GM12878 (cell line): ENCODE results near the gene ACTG1. TPM values are rescaled to one million over a fixed set of nuclear protein-coding genes. Genes with fewer than 3 reads are reported as not detected.

ENCODE experiments used
- E4F1 ChIP-seq: fragments of 450-650 bp; IDR thresholded peaks from 2 replicates; pipeline ENCODE4 v1.6.1; 2018; ENCODE audit warnings: borderline replicate concordance, mild to moderate bottlenecking; ENCODE audit not compliant: partially characterized antibody
- EED ChIP-seq: sonication (generic); IDR thresholded peaks from 2 replicates; pipeline ENCODE4 v1.6.1; 2016; ENCODE audit warnings: antibody characterized with exemption, low read depth
- ESRRA ChIP-seq: IDR thresholded peaks from 2 replicates; pipeline ENCODE4 v1.6.1; 2012; ENCODE audit warnings: mild to moderate bottlenecking, low read length, improper control_type of control experiment
- ETV6 ChIP-seq, 2 experiments: fragments of 450-650 bp in 1 of 2; IDR thresholded peaks in 1 of 2; conservative IDR thresholded peaks in 1 of 2; 2 replicates each; pipeline ENCODE4 v1.6.1; 2014; ENCODE audit warnings: antibody characterized with exemption in 1 of 2, borderline replicate concordance in 1 of 2, low read depth in 1 of 2, mild to moderate bottlenecking in 1 of 2, moderate library complexity in 1 of 2
- GATAD2B ChIP-seq: fragments of 450-650 bp; conservative IDR thresholded peaks from 2 replicates; pipeline ENCODE4 v1.6.1; 2017; ENCODE audit warnings: low read depth, mild to moderate bottlenecking, moderate library complexity
- IRF3 ChIP-seq: fragments of 450-650 bp; IDR thresholded peaks from 2 replicates; pipeline ENCODE4 v1.6.1; 2014; ENCODE audit warnings: mild to moderate bottlenecking
- IRF4 ChIP-seq: IDR thresholded peaks from 2 replicates; pipeline ENCODE4 v1.6.1; 2011; ENCODE audit warnings: low read depth, low read length
- JUND ChIP-seq: IDR thresholded peaks from 2 replicates; pipeline ENCODE4 v1.6.1; 2012; ENCODE audit warnings: low read depth, mild to moderate bottlenecking, low read length, improper control_type of control experiment, moderate library complexity
- MYC ChIP-seq: IDR thresholded peaks from 2 replicates; pipeline ENCODE4 v1.6.1; 2011; ENCODE audit warnings: mild to moderate bottlenecking, low read length, moderate library complexity, inconsistent platforms; ENCODE audit not compliant: insufficient read depth, insufficient replicate concordance, insufficient read length, severe bottlenecking
- NKRF ChIP-seq: fragments of 450-650 bp; conservative IDR thresholded peaks from 2 replicates; pipeline ENCODE4 v1.6.1; 2017; ENCODE audit warnings: mild to moderate bottlenecking, moderate library complexity
- PRDM15 ChIP-seq: fragments of 450-650 bp; formaldehyde crosslinking; IDR thresholded peaks from 2 replicates; pipeline ENCODE4 v1.4.0; 2020; ENCODE audit warnings: mild to moderate bottlenecking, moderate library complexity
- RB1 ChIP-seq: fragments of 450-650 bp; formaldehyde crosslinking; IDR thresholded peaks from 2 replicates; pipeline ENCODE4 v1.6.1; 2017; ENCODE audit warnings: mild to moderate bottlenecking, borderline replicate concordance
- RCOR1 ChIP-seq: conservative IDR thresholded peaks from 2 replicates; pipeline ENCODE4 v1.6.1; 2012; ENCODE audit warnings: low read depth, low read length, improper control_type of control experiment
- RELA ChIP-seq: fragments of 450-650 bp; IDR thresholded peaks from 2 replicates; pipeline ENCODE4 v1.8.0; 2014; ENCODE audit warnings: borderline replicate concordance; ENCODE audit not compliant: partially characterized antibody
- RUNX3 ChIP-seq: IDR thresholded peaks from 2 replicates; pipeline ENCODE4 v1.6.1; 2012; ENCODE audit warnings: low read length, inconsistent platforms
- SMAD5 ChIP-seq: IDR thresholded peaks from 2 replicates; pipeline ENCODE4 v1.6.1; 2016; ENCODE audit warnings: antibody characterized with exemption, low read depth
- SMC3 ChIP-seq: IDR thresholded peaks from 2 replicates; pipeline ENCODE4 v1.6.1; 2011; ENCODE audit warnings: low read length, improper control_type of control experiment, borderline replicate concordance
- SREBF1 ChIP-seq: IDR thresholded peaks from 2 replicates; pipeline ENCODE4 v1.6.1; 2012; ENCODE audit warnings: mild to moderate bottlenecking, low read length
- TAF1 ChIP-seq: IDR thresholded peaks from 2 replicates; pipeline ENCODE4 v1.6.1; 2011; ENCODE audit warnings: mild to moderate bottlenecking, low read depth, low read length, borderline replicate concordance
- ZNF207 ChIP-seq: fragments of 450-650 bp; IDR thresholded peaks from 2 replicates; pipeline ENCODE4 v1.6.1; 2014; ENCODE audit warnings: antibody characterized with exemption, mild to moderate bottlenecking, borderline replicate concordance
- ZZZ3 ChIP-seq: IDR thresholded peaks from 2 replicates; pipeline ENCODE4 v1.6.1; 2011; ENCODE audit warnings: low read depth; ENCODE audit not compliant: control insufficient read depth, insufficient read length
- polyA plus RNA-seq, 11 experiments: library from polyadenylated mRNA; depleted of rRNA in 4 of 11; unstranded in 6 of 11; stranded (reverse) in 5 of 11; fragments of >200 nt; fragmentation: Nextera tagmentation in 4 of 11; fragmentation: Illumina TruSeq in 1 of 11; extraction: Ambion mirVana in 4 of 11; extraction: Trizol in 1 of 11; gene quantifications; 1 replicate in 1 of 11; 2 replicates in 10 of 11; pipeline versions ENCODE4 v1.2.1 to v1.2.3, GENCODE V29; 2011 to 2016; ENCODE audit warnings: inconsistent platforms in 2 of 11, missing spikeins in 2 of 11, low read depth in 1 of 11
- total RNA-seq, 4 experiments: library from RNA; depleted of rRNA in 3 of 4; stranded (reverse); fragments of >200 nt in 3 of 4; fragmentation: Illumina TruSeq in 1 of 4; extraction: Trizol in 1 of 4; gene quantifications; 2 replicates each; pipeline versions ENCODE4 v1.2.1 to v1.2.3, GENCODE V29; 2013 to 2021

The ACTG1 gene
- total and polyA plus RNA-seq, 10 of the 15 experiments (the other 5 are each of a cell fraction or from before 2014, with no cell fraction given), result 810 to 6,105 (median 3,650) TPM

GRCh38 chr17:81484195-81484979, 28.2 kb downstream of the ACTG1 start (continued):
- no peak for TF ChIP-seq RCOR1
- TF ChIP-seq IRF4, result no peak
- peak; percentile 91 for TF ChIP-seq SMC3
- TF ChIP-seq JUND, result no peak
- TF ChIP-seq ZNF207, result peak; percentile 88; the same call in 1 of the 2 replicates
- TF ChIP-seq RB1, result peak; percentile 97
- no peak for TF ChIP-seq ETV6 (conservative IDR thresholded peaks at IDR 0.05 in 1 of 2, IDR thresholded peaks at IDR 0.05 in 1 of 2; ENCODE audit: borderline replicate concordance in 1 of 2, low read depth in 1 of 2)
- TF ChIP-seq MYC, result no peak
- no peak for TF ChIP-seq PRDM15 (CRISPR knock-in tag)
- peak; percentile 72 for TF ChIP-seq RUNX3
- TF ChIP-seq GATAD2B, result peak; percentile 92
- no peak for TF ChIP-seq SREBF1
- no peak for TF ChIP-seq ZZZ3
- peak; percentile 41 for TF ChIP-seq RELA
- TF ChIP-seq NKRF, result peak; percentile 46; the same call in 1 of the 2 replicates
- 0 out of 2 replicates have a peak, but pooled peaks have one; percentile 48 for TF ChIP-seq ESRRA
- no peak for TF ChIP-seq EED
- no peak for TF ChIP-seq SMAD5
- no peak for TF ChIP-seq E4F1
- TF ChIP-seq TAF1, result no peak
- TF ChIP-seq IRF3, result no peak
